ENCODE data around the gene UNC45A. TPM values are rescaled to one million over a fixed set of nuclear protein-coding genes. Genes with fewer than 3 reads are reported as not detected.

UNC45A gene
- total RNA-seq, 1 donor from 2014 or later = 48.9 TPM

GRCh38 chr15:90945091-90945490, 10.0 kb downstream of the UNC45A start:
- ATAC-seq = no peak

GRCh38 chr15:90946538-90946937, 11.5 kb downstream of the UNC45A start:
- no peak for ATAC-seq

GRCh38 chr15:90946941-90947576, 12.0 kb downstream of the UNC45A start:
- no peak for ATAC-seq

- no peak for ATAC-seq
Observed at GRCh38 chr15:90947577-90948357, 12.7 kb downstream of the UNC45A start.

GRCh38 chr15:90948506-90948905, 13.4 kb downstream of the UNC45A start:
- ATAC-seq = no peak

GRCh38 chr15:90949979-90950675, 15.0 kb downstream of the UNC45A start:
- no peak for ATAC-seq

- no peak for ATAC-seq
Observed at GRCh38 chr15:90950676-90951075, 15.6 kb downstream of the UNC45A start.

GRCh38 chr15:90952901-90953677, 18.0 kb downstream of the UNC45A start:
- no peak for ATAC-seq

GRCh38 chr15:90953947-90954711, 19.0 kb downstream of the UNC45A start:
- ATAC-seq = no peak

GRCh38 chr15:90954712-90955623, 19.9 kb downstream of the UNC45A start, which contains the start of gene RCCD1:
Gene RCCD1, plus strand, starts transcription at chr15:90954884. Its CDS starts 1,851 bp downstream, at chr15:90956735.
- ATAC-seq = peak; percentile 93

GRCh38 chr15:90955624-90956273, 20.7 kb downstream of the UNC45A start:
- ATAC-seq = no peak

- peak; percentile 37 for ATAC-seq
Observed at GRCh38 chr15:90956274-90957030, 21.4 kb downstream of the UNC45A start.

- ATAC-seq = peak; percentile 3
Observed at GRCh38 chr15:90957031-90957790, 22.1 kb downstream of the UNC45A start.

- ATAC-seq = no peak
Observed at GRCh38 chr15:90957791-90958190, 22.7 kb downstream of the UNC45A start.

- ATAC-seq = no peak
Observed at GRCh38 chr15:90959028-90959595, 24.0 kb downstream of the UNC45A start.

- no peak for ATAC-seq
Observed at GRCh38 chr15:90959894-90960293, 24.8 kb downstream of the UNC45A start.

- no peak for ATAC-seq
Observed at GRCh38 chr15:90960298-90961091, 25.4 kb downstream of the UNC45A start.
